GM12878 (cell line): ENCODE results near the gene CXCL12. TPM values are rescaled to one million over a fixed set of nuclear protein-coding genes. Genes with fewer than 3 reads are reported as not detected.

Experiments
- ATAC-seq: fragments of 200-7000 bp; cut with Tn5 transposase; 3 replicates; pipeline ENCODE4 v1.9.1; 2020; ENCODE audit warnings: mild to moderate bottlenecking, moderate library complexity
- BruUV-seq: library from RNA; stranded (reverse); fragments of 400-500 nt; replicated peaks from 2 replicates; lab custom pipeline; 2021; lab: Mats Ljungman, UMichigan
- CTCF ChIA-PET: fragments of 300-600 bp; sonication (Branson Sonifier 250); formaldehyde crosslinking; extraction: SDS; loops from one replicate; lab custom pipeline; 2021; ENCODE audit warnings: inconsistent platforms; lab: Yijun Ruan, JAX
- POLR2A ChIA-PET: fragments of 350-600 bp; formaldehyde crosslinking; extraction: SDS; loops from one replicate; lab custom pipeline; 2021; ENCODE audit warnings: inconsistent platforms; lab: Charles Lee
- RAD21 ChIA-PET: fragments of 300-600 bp; sonication (Branson Sonifier 250); formaldehyde crosslinking; loops from one replicate; lab custom pipeline; 2023; ENCODE audit warnings: antibody characterized with exemption; ENCODE audit not compliant: unreplicated experiment; lab: Charles Lee
- SMC1A ChIA-PET: fragments of 300-600 bp; sonication (Branson Sonifier 250); formaldehyde crosslinking; loops from one replicate; lab custom pipeline; 2023; ENCODE audit not compliant: unreplicated experiment, uncharacterized antibody; lab: Charles Lee
- DNase-seq: peaks from one replicate; pipeline ENCODE4 v3.0.0-alpha.2; 2011; ENCODE audit warnings: low read depth, low spot score
- FAIRE-seq: peaks from 3 replicates; lab custom pipeline; 2011; peaks lifted over from hg19 to GRCh38; lab: Jason Lieb, UNC
- H2AFZ ChIP-seq: 2 replicates; pipeline ENCODE4 v1.6.0; 2011; ENCODE audit warnings: low read depth, low read length, control low read depth; ENCODE audit not compliant: control insufficient read depth
- H3K27ac ChIP-seq: 2 replicates; pipeline ENCODE4 v1.5.1; 2011; ENCODE audit warnings: control low read depth; ENCODE audit not compliant: control insufficient read depth, insufficient read depth
- H3K27me3 ChIP-seq, 2 experiments: replicated peaks in 1 of 2; 2 replicates each; pipeline versions ENCODE4 v1.6.0 to v1.6.1; 2011; ENCODE audit warnings: low read length in 1 of 2; ENCODE audit not compliant: control insufficient read depth in 2 of 2, insufficient read depth in 2 of 2
- H3K36me3 ChIP-seq, 2 experiments: 2 replicates each; pipeline ENCODE4 v1.5.1; 2011; ENCODE audit warnings: low read length in 1 of 2; ENCODE audit not compliant: control insufficient read depth in 2 of 2, insufficient read depth in 2 of 2
- H3K4me1 ChIP-seq: 2 replicates; pipeline ENCODE4 v1.6.1; 2011; ENCODE audit warnings: mild to moderate bottlenecking, low read length, moderate library complexity, mixed read lengths; ENCODE audit not compliant: control insufficient read depth, insufficient read depth
- H3K4me2 ChIP-seq: 2 replicates; pipeline ENCODE4 v1.6.0; 2011; ENCODE audit warnings: control low read depth; ENCODE audit not compliant: control insufficient read depth, insufficient read depth
- H3K4me3 ChIP-seq: fragments of 200-600 bp; sonication (generic); 2 replicates; pipeline ENCODE4 v1.5.1; 2016
- H3K79me2 ChIP-seq: 2 replicates; pipeline ENCODE4 v1.6.0; 2011; ENCODE audit warnings: low read length; ENCODE audit not compliant: control insufficient read depth, insufficient read depth
- H3K9ac ChIP-seq: 2 replicates; pipeline ENCODE4 v1.8.0; 2011; ENCODE audit warnings: low read length, control low read depth, mixed read lengths; ENCODE audit not compliant: control insufficient read depth, insufficient read depth
- H3K9me3 ChIP-seq: replicated peaks from 3 replicates; pipeline ENCODE4 v1.5.1; 2011; ENCODE audit warnings: mild to moderate bottlenecking, low read length; ENCODE audit not compliant: control insufficient read depth, insufficient read depth
- H4K20me1 ChIP-seq: 2 replicates; pipeline ENCODE4 v1.6.0; 2011; ENCODE audit not compliant: control insufficient read depth, insufficient read depth
- BCL11A ChIP-seq: IDR thresholded peaks from 2 replicates; pipeline ENCODE4 v1.6.1; 2011; ENCODE audit warnings: low read depth, low read length
- BMI1 ChIP-seq: fragments of 450-650 bp; IDR thresholded peaks from 2 replicates; pipeline ENCODE4 v1.6.1; 2016; ENCODE audit warnings: mild to moderate bottlenecking, moderate library complexity, borderline replicate concordance
- IKZF2 ChIP-seq, 2 experiments: fragments of 450-650 bp; IDR thresholded peaks; 2 replicates each; pipeline ENCODE4 v1.6.1; 2017; ENCODE audit warnings: mild to moderate bottlenecking in 2 of 2, moderate library complexity in 2 of 2
- MTA2 ChIP-seq: fragments of 450-650 bp; IDR thresholded peaks from 2 replicates; pipeline ENCODE4 v1.6.1; 2016; ENCODE audit warnings: low read depth, mild to moderate bottlenecking, moderate library complexity
- NRF1 ChIP-seq: conservative IDR thresholded peaks from 2 replicates; pipeline ENCODE4 v1.6.1; 2011; ENCODE audit warnings: mild to moderate bottlenecking, low read depth, low read length, improper control_type of control experiment
- POLR2AphosphoS5 ChIP-seq: IDR thresholded peaks from 2 replicates; pipeline ENCODE4 v1.6.1; 2011; ENCODE audit warnings: mild to moderate bottlenecking, low read length, inconsistent platforms
- RELA ChIP-seq: fragments of 450-650 bp; IDR thresholded peaks from 2 replicates; pipeline ENCODE4 v1.8.0; 2014; ENCODE audit warnings: borderline replicate concordance; ENCODE audit not compliant: partially characterized antibody
- TCF7 ChIP-seq: IDR thresholded peaks from 2 replicates; pipeline ENCODE4 v1.6.1; 2014; ENCODE audit warnings: antibody characterized with exemption, borderline replicate concordance
- WGBS: methylation state at CpG from one replicate; pipeline ENCODE4 v1.1.6; 2016; ENCODE audit warnings: low lambda C conversion rate; ENCODE audit not compliant: insufficient replicate concordance, insufficient coverage; ENCODE audit errors: missing lambda C conversion rate; 5-methylcytosine and 5-hydroxymethylcytosine counted together
- in situ Hi-C: fragments of 300-500 bp; cut with MboI; formaldehyde crosslinking; loops from 9 replicates; pipeline ENCODE4 v1.14.3; 2018; ENCODE audit warnings: mixed read lengths
- intact Hi-C: fragments of 100-400 bp; cut with micrococcal nuclease; formaldehyde crosslinking; loops from one replicate; pipeline ENCODE4 v1.14.2; 2022; ENCODE audit not compliant: unreplicated experiment
- polyA plus RNA-seq, 11 experiments: library from polyadenylated mRNA; depleted of rRNA in 4 of 11; unstranded in 6 of 11; stranded (reverse) in 5 of 11; fragments of >200 nt; fragmentation: Nextera tagmentation in 4 of 11; fragmentation: Illumina TruSeq in 1 of 11; extraction: Ambion mirVana in 4 of 11; extraction: Trizol in 1 of 11; gene quantifications; 1 replicate in 1 of 11; 2 replicates in 10 of 11; pipeline versions ENCODE4 v1.2.1 to v1.2.3, GENCODE V29; 2011 to 2016; ENCODE audit warnings: inconsistent platforms in 2 of 11, missing spikeins in 2 of 11, low read depth in 1 of 11
- total RNA-seq, 4 experiments: library from RNA; depleted of rRNA in 3 of 4; stranded (reverse); fragments of >200 nt in 3 of 4; fragmentation: Illumina TruSeq in 1 of 4; extraction: Trizol in 1 of 4; gene quantifications; 2 replicates each; pipeline versions ENCODE4 v1.2.1 to v1.2.3, GENCODE V29; 2013 to 2021
- TF ChIP-seq, protein P1 (sequence below): fragments of 150-350 bp; IDR thresholded peaks from 2 replicates; pipeline ENCODE4 v1.6.1; 2014; ENCODE audit warnings: mild to moderate bottlenecking, low read depth, low read length
- TF ChIP-seq, protein P2 (sequence below): IDR thresholded peaks from 2 replicates; pipeline ENCODE4 v1.6.1; 2011; ENCODE audit warnings: borderline replicate concordance, low read depth, mild to moderate bottlenecking, moderate library complexity, low read length; ENCODE audit not compliant: insufficient read depth, poor library complexity, severe bottlenecking
- TF ChIP-seq, protein P3 (sequence below): fragments of 450-650 bp; formaldehyde crosslinking; IDR thresholded peaks from 2 replicates; pipeline ENCODE4 v1.4.0; 2022; ENCODE audit warnings: mild to moderate bottlenecking, moderate library complexity
- TF ChIP-seq, protein P4 (sequence below): IDR thresholded peaks from 2 replicates; pipeline ENCODE4 v1.6.1; 2012; ENCODE audit warnings: improper control_type of control experiment, low read depth, low read length; ENCODE audit not compliant: insufficient replicate concordance

CXCL12 gene
- total and polyA plus RNA-seq, 10 of the 15 experiments (the other 5 are each of a cell fraction or from before 2014, with no cell fraction given) = 0.03 to 4.5 (median 0.53) TPM

DNA sequence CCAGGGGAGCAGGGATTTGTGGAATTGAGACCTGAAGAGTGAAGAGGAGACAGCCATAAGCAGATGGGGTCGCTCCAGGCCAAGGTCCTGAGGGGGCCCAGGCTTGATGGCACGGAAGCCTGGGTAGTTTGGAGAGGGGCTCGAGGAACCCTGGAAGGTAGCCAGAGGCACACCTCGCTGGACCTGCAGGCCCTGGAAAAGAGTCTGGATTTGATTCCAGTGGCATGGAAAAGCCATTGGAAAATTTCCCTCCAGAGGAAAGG lies 31.8 kb downstream of the CXCL12 start:
- no peak overlapping the region for H3K4me3 ChIP-seq
- H3K9me3 ChIP-seq = no peaks in the 10 kb centered on the region
- intact Hi-C loops = loop anchor here (5.0 kb wide), 1 partner anchor 34 kb away; the partner anchor contains the start of gene CXCL12
- H3K79me2 ChIP-seq = no peaks in the 10 kb centered on the region
- H4K20me1 ChIP-seq = no peaks in the 10 kb centered on the region
- H3K4me1 ChIP-seq = no peaks in the 10 kb centered on the region
- no peak for ATAC-seq
- CTCF ChIA-PET = no interaction called here
- SMC1A ChIA-PET = no interaction called here
- no peak overlapping the region for H3K4me2 ChIP-seq
- H3K36me3 ChIP-seq = no peaks in the 10 kb centered on the region
- no peak overlapping the region for H2AFZ ChIP-seq
- no peak overlapping the region for H3K9ac ChIP-seq
- TF ChIP-seq, protein P1, sequence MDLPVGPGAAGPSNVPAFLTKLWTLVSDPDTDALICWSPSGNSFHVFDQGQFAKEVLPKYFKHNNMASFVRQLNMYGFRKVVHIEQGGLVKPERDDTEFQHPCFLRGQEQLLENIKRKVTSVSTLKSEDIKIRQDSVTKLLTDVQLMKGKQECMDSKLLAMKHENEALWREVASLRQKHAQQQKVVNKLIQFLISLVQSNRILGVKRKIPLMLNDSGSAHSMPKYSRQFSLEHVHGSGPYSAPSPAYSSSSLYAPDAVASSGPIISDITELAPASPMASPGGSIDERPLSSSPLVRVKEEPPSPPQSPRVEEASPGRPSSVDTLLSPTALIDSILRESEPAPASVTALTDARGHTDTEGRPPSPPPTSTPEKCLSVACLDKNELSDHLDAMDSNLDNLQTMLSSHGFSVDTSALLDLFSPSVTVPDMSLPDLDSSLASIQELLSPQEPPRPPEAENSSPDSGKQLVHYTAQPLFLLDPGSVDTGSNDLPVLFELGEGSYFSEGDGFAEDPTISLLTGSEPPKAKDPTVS = no peak
- TF ChIP-seq, protein P2, sequence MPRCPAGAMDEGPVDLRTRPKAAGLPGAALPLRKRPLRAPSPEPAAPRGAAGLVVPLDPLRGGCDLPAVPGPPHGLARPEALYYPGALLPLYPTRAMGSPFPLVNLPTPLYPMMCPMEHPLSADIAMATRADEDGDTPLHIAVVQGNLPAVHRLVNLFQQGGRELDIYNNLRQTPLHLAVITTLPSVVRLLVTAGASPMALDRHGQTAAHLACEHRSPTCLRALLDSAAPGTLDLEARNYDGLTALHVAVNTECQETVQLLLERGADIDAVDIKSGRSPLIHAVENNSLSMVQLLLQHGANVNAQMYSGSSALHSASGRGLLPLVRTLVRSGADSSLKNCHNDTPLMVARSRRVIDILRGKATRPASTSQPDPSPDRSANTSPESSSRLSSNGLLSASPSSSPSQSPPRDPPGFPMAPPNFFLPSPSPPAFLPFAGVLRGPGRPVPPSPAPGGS = no peak
- TF ChIP-seq TCF7 (no peak), MTA2 (no peak), NRF1 (no peak), RELA (no peak), POLR2AphosphoS5 (no peak), BMI1 (no peak), BCL11A (no peak), IKZF2 (IDR thresholded peaks at IDR 0.05) (no peak)
- TF ChIP-seq, protein P3, sequence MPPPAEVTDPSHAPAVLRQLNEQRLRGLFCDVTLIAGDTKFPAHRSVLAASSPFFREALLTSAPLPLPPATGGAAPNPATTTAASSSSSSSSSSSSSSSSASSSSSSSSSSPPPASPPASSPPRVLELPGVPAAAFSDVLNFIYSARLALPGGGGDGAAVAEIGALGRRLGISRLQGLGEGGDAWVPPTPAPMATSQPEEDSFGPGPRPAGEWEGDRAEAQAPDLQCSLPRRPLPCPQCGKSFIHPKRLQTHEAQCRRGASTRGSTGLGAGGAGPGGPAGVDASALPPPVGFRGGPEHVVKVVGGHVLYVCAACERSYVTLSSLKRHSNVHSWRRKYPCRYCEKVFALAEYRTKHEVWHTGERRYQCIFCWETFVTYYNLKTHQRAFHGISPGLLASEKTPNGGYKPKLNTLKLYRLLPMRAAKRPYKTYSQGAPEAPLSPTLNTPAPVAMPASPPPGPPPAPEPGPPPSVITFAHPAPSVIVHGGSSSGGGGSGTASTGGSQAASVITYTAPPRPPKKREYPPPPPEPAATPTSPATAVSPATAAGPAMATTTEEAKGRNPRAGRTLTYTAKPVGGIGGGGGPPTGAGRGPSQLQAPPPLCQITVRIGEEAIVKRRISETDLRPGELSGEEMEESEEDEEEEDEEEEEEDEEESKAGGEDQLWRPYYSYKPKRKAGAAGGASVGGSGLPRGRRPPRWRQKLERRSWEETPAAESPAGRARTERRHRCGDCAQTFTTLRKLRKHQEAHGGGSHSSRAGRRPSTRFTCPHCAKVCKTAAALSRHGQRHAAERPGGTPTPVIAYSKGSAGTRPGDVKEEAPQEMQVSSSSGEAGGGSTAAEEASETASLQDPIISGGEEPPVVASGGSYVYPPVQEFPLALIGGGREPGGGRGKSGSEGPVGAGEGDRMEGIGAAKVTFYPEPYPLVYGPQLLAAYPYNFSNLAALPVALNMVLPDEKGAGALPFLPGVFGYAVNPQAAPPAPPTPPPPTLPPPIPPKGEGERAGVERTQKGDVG (CRISPR knock-in tag) = no peak
- TF ChIP-seq, protein P4, sequence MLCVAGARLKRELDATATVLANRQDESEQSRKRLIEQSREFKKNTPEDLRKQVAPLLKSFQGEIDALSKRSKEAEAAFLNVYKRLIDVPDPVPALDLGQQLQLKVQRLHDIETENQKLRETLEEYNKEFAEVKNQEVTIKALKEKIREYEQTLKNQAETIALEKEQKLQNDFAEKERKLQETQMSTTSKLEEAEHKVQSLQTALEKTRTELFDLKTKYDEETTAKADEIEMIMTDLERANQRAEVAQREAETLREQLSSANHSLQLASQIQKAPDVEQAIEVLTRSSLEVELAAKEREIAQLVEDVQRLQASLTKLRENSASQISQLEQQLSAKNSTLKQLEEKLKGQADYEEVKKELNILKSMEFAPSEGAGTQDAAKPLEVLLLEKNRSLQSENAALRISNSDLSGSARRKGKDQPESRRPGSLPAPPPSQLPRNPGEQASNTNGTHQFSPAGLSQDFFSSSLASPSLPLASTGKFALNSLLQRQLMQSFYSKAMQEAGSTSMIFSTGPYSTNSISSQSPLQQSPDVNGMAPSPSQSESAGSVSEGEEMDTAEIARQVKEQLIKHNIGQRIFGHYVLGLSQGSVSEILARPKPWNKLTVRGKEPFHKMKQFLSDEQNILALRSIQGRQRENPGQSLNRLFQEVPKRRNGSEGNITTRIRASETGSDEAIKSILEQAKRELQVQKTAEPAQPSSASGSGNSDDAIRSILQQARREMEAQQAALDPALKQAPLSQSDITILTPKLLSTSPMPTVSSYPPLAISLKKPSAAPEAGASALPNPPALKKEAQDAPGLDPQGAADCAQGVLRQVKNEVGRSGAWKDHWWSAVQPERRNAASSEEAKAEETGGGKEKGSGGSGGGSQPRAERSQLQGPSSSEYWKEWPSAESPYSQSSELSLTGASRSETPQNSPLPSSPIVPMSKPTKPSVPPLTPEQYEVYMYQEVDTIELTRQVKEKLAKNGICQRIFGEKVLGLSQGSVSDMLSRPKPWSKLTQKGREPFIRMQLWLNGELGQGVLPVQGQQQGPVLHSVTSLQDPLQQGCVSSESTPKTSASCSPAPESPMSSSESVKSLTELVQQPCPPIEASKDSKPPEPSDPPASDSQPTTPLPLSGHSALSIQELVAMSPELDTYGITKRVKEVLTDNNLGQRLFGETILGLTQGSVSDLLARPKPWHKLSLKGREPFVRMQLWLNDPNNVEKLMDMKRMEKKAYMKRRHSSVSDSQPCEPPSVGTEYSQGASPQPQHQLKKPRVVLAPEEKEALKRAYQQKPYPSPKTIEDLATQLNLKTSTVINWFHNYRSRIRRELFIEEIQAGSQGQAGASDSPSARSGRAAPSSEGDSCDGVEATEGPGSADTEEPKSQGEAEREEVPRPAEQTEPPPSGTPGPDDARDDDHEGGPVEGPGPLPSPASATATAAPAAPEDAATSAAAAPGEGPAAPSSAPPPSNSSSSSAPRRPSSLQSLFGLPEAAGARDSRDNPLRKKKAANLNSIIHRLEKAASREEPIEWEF = no peak
- no peak for FAIRE-seq
- DNase-seq = no peak
- BruUV-seq = no TSS peak
- RAD21 ChIA-PET = no interaction called here
- H3K27me3 ChIP-seq = peaks cover 0 to 2% of the 10 kb centered on the region in 2 experiments; a peak in 1 of 4 replicates
- no peak overlapping the region for H3K27ac ChIP-seq
- in situ Hi-C loops = no loop called here
- 25% methylated on average over 4 of the region's 4 CpGs for WGBS
- POLR2A ChIA-PET = no interaction called here
